WTC11 (cell line): ENCODE measurements around the gene CHST11.

Experiments used
- CREM ChIP-seq: sonication (generic); formaldehyde crosslinking; IDR thresholded peaks from 2 replicates; pipeline ENCODE4 v1.8.1; 2022; ENCODE audit warnings: mild to moderate bottlenecking, missing genetic modification reagents, moderate library complexity
- JUN ChIP-seq: sonication (generic); formaldehyde crosslinking; IDR thresholded peaks from 2 replicates; pipeline ENCODE4 v1.8.0; 2023; ENCODE audit warnings: mild to moderate bottlenecking, missing genetic modification reagents
- KAT7 ChIP-seq: sonication (generic); formaldehyde crosslinking; IDR thresholded peaks from 2 replicates; pipeline ENCODE4 v1.8.1; 2023; ENCODE audit warnings: missing genetic modification reagents, mild to moderate bottlenecking, borderline replicate concordance
- SMAD3 ChIP-seq: sonication (generic); formaldehyde crosslinking; IDR thresholded peaks from 2 replicates; pipeline ENCODE4 v1.8.0; 2022; ENCODE audit warnings: missing genetic modification reagents, mild to moderate bottlenecking, borderline replicate concordance
- TP53 ChIP-seq: sonication (generic); formaldehyde crosslinking; IDR thresholded peaks from 2 replicates; pipeline ENCODE4 v1.8.1; 2023; ENCODE audit warnings: mild to moderate bottlenecking, missing genetic modification reagents
- TF ChIP-seq, protein P1 (sequence below): fragments of 200-600 bp; IDR thresholded peaks from 2 replicates; pipeline ENCODE4 v1.8.0; 2022; ENCODE audit warnings: antibody characterized with exemption
- TF ChIP-seq, protein P2 (sequence below): sonication (generic); formaldehyde crosslinking; IDR thresholded peaks from 2 replicates; pipeline ENCODE4 v1.8.1; 2023; ENCODE audit warnings: mild to moderate bottlenecking, missing genetic modification reagents, moderate library complexity
- TF ChIP-seq, protein P3 (sequence below): sonication (generic); formaldehyde crosslinking; IDR thresholded peaks from 2 replicates; pipeline ENCODE4 v1.8.1; 2022; ENCODE audit warnings: missing genetic modification reagents, borderline replicate concordance

DNA sequence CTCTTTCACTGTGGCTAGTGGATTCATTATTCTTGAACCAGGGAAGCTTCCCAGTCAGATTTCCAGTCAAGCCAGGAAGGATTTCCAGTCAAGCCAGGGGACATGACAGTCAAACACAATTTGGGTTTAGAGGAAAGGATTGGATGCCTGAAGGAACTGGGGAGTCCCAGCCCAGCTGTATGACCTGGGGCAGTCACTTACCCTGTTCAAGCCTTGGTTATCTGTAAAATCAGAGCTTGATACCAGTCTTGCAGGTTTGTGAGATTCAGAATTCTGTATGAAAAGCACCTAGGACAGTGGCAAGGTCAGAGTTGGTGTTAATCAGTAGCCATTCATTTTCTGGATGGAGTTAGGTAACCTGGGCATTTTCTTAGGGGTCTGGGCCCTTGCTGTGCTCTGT is 152.7 kb downstream of the CHST11 start:
- TF ChIP-seq, protein P1, sequence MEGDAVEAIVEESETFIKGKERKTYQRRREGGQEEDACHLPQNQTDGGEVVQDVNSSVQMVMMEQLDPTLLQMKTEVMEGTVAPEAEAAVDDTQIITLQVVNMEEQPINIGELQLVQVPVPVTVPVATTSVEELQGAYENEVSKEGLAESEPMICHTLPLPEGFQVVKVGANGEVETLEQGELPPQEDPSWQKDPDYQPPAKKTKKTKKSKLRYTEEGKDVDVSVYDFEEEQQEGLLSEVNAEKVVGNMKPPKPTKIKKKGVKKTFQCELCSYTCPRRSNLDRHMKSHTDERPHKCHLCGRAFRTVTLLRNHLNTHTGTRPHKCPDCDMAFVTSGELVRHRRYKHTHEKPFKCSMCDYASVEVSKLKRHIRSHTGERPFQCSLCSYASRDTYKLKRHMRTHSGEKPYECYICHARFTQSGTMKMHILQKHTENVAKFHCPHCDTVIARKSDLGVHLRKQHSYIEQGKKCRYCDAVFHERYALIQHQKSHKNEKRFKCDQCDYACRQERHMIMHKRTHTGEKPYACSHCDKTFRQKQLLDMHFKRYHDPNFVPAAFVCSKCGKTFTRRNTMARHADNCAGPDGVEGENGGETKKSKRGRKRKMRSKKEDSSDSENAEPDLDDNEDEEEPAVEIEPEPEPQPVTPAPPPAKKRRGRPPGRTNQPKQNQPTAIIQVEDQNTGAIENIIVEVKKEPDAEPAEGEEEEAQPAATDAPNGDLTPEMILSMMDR: no peak
- TF ChIP-seq CREM (CRISPR knock-in tag) (no peak), JUN (CRISPR knock-in tag) (no peak), TP53 (no peak), KAT7 (CRISPR knock-in tag) (no peak), SMAD3 (no peak)
- TF ChIP-seq, protein P2, sequence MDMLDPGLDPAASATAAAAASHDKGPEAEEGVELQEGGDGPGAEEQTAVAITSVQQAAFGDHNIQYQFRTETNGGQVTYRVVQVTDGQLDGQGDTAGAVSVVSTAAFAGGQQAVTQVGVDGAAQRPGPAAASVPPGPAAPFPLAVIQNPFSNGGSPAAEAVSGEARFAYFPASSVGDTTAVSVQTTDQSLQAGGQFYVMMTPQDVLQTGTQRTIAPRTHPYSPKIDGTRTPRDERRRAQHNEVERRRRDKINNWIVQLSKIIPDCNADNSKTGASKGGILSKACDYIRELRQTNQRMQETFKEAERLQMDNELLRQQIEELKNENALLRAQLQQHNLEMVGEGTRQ (CRISPR knock-in tag): no peak
- TF ChIP-seq, protein P3, sequence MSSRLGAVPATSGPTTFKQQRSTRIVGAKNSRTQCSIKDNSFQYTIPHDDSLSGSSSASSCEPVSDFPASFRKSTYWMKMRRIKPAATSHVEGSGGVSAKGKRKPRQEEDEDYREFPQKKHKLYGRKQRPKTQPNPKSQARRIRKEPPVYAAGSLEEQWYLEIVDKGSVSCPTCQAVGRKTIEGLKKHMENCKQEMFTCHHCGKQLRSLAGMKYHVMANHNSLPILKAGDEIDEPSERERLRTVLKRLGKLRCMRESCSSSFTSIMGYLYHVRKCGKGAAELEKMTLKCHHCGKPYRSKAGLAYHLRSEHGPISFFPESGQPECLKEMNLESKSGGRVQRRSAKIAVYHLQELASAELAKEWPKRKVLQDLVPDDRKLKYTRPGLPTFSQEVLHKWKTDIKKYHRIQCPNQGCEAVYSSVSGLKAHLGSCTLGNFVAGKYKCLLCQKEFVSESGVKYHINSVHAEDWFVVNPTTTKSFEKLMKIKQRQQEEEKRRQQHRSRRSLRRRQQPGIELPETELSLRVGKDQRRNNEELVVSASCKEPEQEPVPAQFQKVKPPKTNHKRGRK (CRISPR knock-in tag): no peak
